GM19239 (cell line): Measurements from ENCODE around the gene GALNT18.

Experiments used
- DNase-seq: peaks from one replicate; pipeline ENCODE4 v3.0.0; 2011; ENCODE audit warnings: low spot score; ENCODE audit not compliant: insufficient read length
- FAIRE-seq: peaks from 2 replicates; lab custom pipeline; 2011; peaks lifted over from hg19 to GRCh38; lab: Jason Lieb, UNC

Gene GALNT18

GRCh38 chr11:11505190-11505589 lies 116.6 kb downstream of the GALNT18 start:
- FAIRE-seq: no peak
- no peak for DNase-seq

- FAIRE-seq (no peak), DNase-seq (no peak)
These were observed 117.7 kb downstream of the GALNT18 start for GRCh38 chr11:11504071-11504470.

- FAIRE-seq: no peak
- no peak for DNase-seq
These were observed 119.4 kb downstream of the GALNT18 start for GRCh38 chr11:11502263-11502861.

- DNase-seq (no peak), FAIRE-seq (no peak)
These were observed 120.1 kb downstream of the GALNT18 start for GRCh38 chr11:11501546-11502262.

GRCh38 chr11:11500744-11501487 lies 120.9 kb downstream of the GALNT18 start:
- no peak for DNase-seq
- no peak for FAIRE-seq

- FAIRE-seq (no peak), DNase-seq (no peak)
These were observed 122.5 kb downstream of the GALNT18 start for GRCh38 chr11:11499300-11499699.

- no peak for FAIRE-seq
- no peak for DNase-seq
These were observed 123.6 kb downstream of the GALNT18 start for GRCh38 chr11:11498195-11498594.

- FAIRE-seq: no peak
- DNase-seq: no peak
These were observed 124.9 kb downstream of the GALNT18 start for GRCh38 chr11:11496879-11497278.

GRCh38 chr11:11494348-11494747 lies 127.5 kb downstream of the GALNT18 start:
- no peak for DNase-seq
- FAIRE-seq: no peak

GRCh38 chr11:11493698-11494097 lies 128.1 kb downstream of the GALNT18 start:
- DNase-seq: no peak
- no peak for FAIRE-seq

GRCh38 chr11:11491589-11491988 lies 130.2 kb downstream of the GALNT18 start:
- DNase-seq (no peak), FAIRE-seq (no peak)

GRCh38 chr11:11491014-11491413 lies 130.8 kb downstream of the GALNT18 start:
- DNase-seq (no peak), FAIRE-seq (no peak)

- DNase-seq: no peak
- no peak for FAIRE-seq
These were observed 135.4 kb downstream of the GALNT18 start for GRCh38 chr11:11486423-11486822.

- FAIRE-seq: no peak
- no peak for DNase-seq
These were observed 135.8 kb downstream of the GALNT18 start for GRCh38 chr11:11486002-11486401.

GRCh38 chr11:11483627-11484026 lies 138.2 kb downstream of the GALNT18 start:
- no peak for DNase-seq
- no peak for FAIRE-seq

GRCh38 chr11:11482730-11483129 lies 139.1 kb downstream of the GALNT18 start:
- DNase-seq (no peak), FAIRE-seq (no peak)

- DNase-seq (no peak), FAIRE-seq (no peak)
These were observed 140.4 kb downstream of the GALNT18 start for GRCh38 chr11:11481371-11481770.

- FAIRE-seq: no peak
- DNase-seq: no peak
These were observed 140.8 kb downstream of the GALNT18 start for GRCh38 chr11:11480971-11481370.

GRCh38 chr11:11478687-11479086 lies 143.1 kb downstream of the GALNT18 start:
- DNase-seq: no peak

GRCh38 chr11:11477695-11478420 lies 143.9 kb downstream of the GALNT18 start:
- no peak for FAIRE-seq

More at GRCh38 chr11:11478687-11479086, 143.1 kb downstream of the GALNT18 start:
- no peak for FAIRE-seq

More at GRCh38 chr11:11477695-11478420, 143.9 kb downstream of the GALNT18 start:
- DNase-seq: no peak
